ENCODE data around the gene SHB.

- no peak for TF ChIP-seq CTCF (IDR thresholded peaks at IDR 0.05)
- TF ChIP-seq POLR2AphosphoS5 (IDR thresholded peaks at IDR 0.05), result no peak
- TF ChIP-seq EP300 (IDR thresholded peaks at IDR 0.05), result no peak
- TF ChIP-seq POLR2A (IDR thresholded peaks at IDR 0.05), result no peak
These were observed 49.3 kb downstream of the SHB start for GRCh38 chr9:38019731-38020130.
